ENCODE results near the gene PDLIM4.

The PDLIM4 gene

DNA sequence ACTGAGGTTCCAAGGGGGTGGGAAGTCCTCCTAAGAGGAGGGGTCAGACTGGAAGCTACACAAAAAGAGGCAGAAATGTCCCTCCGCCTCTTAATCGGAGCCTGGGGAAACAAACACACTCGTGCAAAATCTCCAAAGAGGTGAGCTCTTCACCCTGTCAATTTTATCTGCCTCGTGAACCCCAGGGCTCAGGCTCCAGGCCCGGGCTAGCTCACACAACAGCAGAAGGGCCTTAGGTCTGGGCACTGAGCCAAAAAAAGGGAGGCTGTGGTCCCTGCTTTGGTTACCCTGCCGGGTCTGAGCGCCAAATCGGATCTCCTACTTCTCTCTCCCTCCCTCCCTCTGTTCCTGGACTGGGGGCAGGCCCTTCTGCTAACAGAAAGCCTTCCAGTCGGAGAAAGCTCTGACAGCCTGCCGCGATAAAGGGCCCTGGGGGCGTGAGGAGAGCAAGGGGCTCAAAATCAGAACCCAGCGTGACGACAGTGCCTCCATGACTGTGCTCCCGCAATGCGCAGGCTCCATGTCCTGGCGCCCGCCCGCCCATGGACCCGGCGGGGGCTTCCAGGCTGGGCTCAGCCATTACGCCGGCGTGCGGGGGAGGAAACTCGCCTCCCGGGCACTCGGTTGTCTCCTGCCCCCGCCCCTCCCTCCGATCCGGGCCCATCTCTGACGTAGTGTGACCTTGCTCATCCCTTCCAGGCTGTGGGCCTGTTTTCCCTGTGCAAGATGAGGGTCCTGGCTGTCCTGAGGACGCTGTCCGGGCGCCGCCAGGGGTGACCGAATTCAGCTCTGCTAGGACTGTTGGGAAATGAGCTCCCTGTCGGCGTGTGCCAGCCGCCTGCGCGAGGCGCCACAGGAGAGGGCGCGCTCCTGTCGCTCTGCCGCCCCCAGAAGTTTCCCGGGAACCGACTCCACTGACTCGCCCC, 35.8 kb downstream of the PDLIM4 start:
- peak; percentile 91 for DNase-seq

DNA sequence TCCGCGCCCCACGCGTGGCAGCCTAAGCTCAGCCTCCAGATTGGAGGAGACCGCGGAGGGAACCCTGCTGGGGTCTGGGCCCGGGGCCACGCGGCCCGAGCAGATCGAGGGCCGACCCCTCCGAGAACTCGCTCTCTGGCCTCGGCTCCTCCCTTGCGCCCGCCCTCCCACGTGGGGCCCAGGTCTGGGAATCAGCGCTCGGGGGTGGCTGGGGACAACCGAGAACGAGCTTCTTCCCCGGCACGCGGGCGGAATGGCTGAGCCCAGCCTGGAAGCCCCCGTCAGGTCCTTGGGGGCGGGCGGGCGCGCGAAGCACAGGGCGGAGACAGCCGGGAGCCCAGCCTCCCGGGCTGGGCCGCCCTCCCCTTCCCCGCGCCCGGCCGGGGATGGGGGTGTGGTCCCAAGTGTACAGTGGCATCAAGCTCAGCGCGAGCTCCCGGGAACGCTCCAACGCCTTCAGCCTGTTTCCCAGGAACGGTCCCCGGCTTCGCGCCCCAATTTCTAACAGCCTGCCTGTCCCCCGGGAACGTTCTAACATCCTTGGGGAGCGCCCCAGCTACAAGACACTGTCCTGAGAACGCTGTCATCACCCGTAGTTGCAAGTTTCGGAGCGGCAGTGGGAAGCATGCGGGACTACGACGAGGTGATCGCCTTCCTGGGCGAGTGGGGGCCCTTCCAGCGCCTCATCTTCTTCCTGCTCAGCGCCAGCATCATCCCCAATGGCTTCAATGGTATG, 36.7 kb downstream of the PDLIM4 start, which contains the start of gene SLC22A4:
TSS of gene SLC22A4 (plus strand) at position 403 of the 736 bp plus-strand sequence. CDS start at position 626, 223 bp downstream.
- DNase-seq: peak; percentile 88

DNA sequence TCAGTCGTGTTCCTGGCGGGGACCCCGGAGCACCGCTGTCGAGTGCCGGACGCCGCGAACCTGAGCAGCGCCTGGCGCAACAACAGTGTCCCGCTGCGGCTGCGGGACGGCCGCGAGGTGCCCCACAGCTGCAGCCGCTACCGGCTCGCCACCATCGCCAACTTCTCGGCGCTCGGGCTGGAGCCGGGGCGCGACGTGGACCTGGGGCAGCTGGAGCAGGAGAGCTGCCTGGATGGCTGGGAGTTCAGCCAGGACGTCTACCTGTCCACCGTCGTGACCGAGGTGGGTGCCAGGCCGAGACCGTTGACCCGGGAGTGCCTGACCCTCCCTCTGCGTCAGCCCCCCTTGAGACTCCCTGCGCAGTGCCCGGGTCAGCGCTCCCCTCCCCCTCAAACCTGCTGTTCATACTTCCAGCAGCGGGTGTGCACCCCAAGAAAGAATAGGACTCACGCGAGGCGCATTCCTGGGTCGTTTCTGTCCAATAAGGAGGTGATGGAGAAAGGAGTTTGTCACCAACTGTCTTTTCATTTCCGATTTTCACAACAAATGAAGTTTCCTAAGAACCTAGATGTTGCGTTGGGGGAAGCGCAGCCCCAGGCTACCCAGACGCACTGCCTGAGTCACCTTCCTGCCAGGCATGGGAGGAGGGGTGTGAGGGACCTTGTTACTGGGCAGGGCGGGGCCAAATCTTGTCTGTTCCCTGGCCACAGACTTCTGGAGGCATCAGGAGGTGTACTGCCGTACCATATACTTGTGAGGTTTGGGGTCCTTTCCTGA, 37.4 kb downstream of the PDLIM4 start:
- DNase-seq: no peak

DNA sequence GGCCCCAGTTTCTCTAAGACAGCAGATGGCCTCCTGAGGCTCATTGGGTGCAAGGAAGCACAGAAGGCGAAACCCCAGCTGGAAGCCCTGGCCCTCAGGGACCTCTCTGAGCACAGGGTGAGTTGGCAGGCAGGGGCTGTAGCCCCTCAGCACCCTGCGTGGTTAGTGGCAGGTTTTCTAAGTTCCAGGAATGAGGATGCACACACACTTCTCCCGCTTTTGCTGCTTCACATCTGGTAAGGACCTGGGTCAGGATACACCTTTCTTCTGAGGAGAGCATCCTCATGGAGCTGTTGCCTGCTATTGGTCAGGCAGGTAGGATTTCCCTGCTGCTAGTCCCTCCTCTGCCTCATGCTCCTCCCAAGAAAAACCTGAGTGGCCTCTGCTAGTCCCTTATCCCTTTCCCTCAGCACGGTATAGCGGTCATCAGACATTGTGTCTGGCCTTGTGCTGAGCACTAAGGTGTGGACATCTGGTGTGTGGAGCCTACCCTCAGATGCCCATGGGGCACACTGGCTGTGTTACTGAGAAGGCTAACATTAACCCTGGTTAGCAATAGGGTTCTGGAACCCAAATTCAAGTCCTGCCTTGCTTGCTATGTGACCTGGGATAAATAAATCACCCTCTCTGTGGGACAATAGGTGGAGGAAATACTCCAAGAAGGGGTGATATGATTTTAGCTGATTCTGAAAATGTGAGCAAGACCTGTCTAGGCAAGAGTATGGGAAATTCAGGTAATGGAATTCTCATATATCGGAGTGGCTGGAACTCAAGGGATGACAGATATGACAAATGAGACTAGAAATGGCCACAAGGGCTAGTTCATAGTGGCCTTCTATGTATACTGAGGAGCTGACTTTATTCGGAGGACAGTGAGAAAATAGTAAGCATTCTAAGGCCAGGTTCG, 38.3 kb downstream of the PDLIM4 start:
- no peak for DNase-seq

DNA sequence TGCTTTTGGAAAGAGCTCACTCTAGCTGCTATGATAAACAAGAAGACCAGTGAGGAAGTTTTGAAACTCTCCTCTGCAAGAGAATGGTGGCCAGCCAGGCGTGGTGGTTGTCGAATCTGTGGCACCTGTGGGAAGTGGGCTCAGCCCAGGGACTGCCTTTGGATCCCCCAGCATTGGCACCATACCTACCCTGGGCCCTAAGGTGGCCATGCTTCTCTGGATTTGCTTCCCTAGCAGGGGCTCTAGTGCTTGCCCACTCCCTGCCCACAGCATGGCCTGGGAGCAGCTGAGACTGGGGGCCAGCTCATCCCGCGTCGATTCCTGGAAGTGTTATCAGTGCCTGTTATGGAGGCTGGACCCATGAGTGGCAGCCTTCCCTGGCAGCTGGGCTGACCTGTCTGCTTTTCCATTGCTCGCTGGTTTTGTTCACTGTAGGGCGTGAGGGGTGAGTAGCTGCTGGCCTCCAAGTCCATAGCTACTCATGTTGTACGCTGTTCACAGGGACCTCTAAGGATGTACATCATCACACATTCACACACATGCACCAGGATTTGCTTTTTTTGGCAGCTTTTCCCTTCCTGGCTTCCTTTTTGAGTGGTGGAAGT, 39.0 kb downstream of the PDLIM4 start:
- DNase-seq: no peak

DNA sequence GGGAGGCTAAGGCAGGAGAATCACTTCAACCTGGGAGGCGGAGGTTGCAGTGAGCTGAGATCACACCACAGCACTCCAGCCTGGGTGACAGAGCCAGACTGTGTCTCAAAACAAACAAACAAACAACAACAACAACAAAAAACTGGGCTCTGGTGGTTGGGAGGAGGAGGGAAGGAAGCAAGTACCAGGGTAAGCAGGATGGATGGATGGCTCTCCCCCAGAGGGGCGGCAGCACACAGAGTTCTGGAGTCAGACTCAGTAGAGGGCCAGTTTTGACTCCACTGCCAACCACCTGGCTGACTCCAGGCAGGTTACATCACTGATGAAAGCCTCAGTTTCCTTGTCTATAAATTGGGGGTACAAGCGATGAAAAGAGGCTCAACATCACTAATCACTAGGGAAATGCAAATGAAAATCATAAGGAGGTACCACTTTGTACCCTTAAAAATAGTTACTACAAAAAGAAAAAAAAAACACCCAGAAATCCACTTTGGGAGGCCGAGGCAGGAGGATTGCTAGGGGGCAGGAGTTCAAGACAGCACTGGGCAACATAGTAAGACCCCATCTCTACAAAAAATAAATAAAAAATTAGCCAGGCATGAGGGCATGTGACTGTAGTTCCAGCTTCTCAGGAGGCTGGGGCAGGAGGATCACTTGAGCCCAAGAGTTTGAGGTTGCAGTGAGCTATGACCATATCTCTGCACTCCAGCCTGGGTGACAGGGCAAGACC, 39.9 kb downstream of the PDLIM4 start:
- DNase-seq: no peak

DNA sequence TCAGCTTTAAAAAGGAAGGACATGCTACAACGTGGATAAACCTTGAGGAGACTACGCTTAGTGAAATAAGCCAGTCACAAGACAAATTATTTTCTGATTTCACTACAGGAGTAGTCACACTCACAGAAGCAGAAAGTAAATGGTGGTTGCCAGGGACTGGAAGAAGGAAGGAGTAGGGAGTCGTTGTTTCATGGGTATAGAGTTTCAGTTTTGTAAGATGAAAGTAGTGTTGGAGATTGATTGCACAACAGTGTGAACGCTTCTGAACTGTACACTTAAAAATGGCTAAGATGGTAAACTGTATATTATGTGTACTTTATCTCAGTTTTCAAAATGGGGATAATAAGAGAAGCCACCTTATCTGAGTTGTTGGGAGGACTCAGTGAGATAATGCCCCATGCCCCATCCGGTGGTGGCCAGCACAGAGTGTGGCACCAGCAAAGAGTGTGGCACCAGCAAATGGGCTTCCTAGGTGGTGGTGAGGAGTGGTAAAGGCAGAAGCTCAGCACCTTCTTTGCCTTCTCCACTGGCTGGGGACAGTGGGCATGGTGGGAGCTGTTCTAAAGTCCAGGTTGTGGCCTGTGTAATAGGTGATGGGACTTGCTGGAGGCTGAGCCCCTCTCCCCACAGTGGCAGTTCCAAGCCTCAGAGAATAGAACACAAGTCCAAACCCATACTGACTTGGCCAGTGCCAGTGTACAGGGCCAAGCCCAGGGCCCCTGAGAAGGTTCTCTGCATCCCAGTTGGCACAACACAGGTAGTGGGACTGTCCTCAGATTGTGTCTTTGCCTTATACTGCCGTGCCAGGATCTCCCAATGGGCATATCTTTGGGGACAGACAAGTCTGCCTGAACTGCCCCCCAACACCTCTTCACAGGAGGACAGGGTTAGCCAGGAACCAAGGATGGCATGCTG, 41.1 kb downstream of the PDLIM4 start:
- no peak for DNase-seq

DNA sequence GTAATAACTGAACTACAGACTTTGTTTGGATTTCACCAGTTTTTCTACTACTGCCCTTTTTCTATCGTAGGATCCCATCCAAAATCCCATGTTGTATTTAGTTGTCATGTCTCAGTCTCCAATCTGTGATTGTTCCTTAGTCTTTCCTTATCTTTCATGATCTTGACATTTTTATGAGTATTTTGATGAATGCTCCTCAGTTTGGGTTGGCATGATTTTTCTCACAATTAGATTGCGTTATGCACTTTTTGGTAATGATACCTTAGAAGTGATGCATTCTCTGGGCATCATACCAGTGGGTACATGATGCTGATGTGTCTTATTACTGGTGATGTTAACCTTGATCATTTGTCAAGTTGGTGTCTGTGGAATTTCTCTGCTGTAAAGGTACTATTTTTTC, 42.4 kb downstream of the PDLIM4 start:
- no peak for DNase-seq

DNA sequence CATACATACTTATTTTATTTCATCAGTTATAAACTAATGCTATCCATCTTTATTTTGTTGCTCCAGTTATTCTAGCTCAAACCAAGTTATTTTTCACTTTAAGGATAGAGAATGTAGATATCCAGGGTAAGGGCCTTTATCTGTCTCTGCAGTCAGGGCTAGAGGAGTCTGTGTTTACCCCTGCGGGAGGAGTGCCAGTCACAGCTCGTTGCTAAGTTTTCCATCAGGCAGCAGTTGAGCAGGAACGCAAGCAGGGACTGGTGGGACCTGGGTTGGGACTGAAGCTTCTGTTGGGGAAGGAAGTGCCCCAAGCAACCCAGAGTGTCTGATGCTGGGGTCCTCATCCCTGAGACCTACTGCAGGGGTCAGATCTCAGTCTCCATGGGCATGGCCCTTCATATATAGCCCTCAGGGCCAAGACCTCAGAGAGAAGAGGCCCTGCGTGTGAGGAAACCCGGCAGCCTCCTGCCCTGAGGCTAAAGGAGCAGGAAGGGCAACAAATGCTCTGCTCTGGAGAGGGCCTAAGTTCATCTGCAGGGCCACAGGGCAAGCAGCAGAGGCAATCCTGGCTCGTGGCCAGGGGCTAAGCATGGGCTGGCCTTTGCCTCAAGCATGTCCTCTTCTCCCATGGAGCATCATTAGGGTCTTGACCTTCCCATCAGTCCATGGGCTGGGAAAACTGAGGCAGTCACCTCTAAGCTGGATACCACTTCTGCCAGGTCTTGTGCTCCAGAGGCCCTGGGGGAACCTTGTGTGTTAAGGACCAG, 43.3 kb downstream of the PDLIM4 start:
- no peak for DNase-seq

DNA sequence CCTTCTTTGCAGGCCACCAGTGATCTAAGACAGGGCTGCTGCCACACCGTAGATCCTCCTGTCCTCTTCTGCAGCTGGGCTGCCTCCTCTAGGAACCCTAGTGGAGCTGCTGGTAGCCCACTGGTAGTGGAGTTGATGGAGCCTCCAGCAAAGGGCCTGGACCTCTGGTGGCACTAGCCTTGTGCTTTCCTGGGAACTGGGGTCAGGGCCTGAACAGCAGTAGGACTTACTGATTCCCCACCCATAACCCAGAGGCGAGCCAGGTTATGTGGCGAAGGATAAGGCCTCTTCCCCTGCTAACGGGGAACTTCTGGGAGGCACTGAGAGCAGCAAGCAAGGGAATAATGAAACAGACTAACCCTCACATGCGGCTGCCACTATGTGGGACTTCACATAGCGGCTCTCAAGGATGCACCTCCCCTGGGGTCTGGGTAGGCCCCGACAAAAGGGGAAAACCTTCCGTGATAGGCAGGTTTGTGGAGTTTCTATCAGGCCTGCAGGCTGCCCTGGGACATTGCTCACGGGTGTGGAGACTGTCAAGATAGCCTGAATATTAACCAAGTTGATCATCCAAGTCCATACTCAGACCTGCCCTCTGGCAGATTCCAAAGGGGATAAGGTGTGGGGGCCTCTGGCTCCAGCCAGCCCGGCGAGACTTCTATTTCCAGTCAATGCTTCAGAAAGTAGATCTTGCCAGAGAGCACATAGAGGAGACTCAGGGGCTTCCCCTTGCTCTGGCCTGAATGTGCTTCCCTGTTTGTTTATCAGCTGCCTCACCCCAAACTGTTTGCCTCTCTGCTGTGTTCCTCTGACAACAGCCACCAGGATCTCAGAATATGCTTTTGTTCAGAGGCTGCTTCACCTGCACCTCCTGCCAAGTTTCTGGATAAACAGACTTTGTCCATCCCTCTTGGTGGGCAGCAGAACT, 44.1 kb downstream of the PDLIM4 start:
- peak; percentile 32 for DNase-seq

DNA sequence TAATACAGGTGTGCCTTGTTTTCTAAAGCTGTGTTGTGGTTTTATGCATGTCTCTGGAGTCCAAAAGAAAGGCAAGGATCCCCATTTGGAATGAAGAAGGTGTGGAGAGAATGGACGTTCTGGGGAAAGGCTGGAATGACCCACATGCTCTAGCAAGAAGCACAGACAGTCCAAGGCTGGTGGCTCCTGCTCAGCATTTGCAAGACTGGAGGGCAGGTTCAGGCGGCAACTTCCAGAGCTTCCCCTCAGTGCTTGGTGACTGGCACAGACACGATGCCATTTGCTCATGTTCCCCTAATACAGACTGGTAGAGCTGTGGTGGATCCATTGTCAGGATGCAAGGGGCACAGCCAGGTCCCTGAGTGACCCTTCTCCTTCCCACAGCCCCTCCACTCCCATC, 44.9 kb downstream of the PDLIM4 start:
- DNase-seq: no peak

DNA sequence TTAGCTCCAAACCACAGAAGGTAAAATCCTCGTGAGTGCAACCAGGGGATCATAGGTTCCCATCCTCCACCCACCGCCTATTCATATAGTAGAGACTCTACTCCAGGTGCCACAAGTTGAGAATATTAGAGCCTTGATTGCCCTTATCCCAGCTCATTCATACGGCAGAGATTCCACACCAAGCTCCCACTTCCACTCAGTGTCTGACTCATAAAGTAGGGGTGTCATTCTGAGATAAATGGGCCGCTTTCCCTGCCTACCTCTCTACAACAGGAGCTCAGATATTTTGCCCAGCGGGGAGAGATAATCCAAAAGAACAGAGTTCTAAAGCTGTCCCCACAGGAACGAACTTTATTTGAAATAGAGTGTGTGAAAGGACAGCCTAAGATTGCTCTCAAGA, 46.1 kb downstream of the PDLIM4 start:
- DNase-seq: no peak

DNA sequence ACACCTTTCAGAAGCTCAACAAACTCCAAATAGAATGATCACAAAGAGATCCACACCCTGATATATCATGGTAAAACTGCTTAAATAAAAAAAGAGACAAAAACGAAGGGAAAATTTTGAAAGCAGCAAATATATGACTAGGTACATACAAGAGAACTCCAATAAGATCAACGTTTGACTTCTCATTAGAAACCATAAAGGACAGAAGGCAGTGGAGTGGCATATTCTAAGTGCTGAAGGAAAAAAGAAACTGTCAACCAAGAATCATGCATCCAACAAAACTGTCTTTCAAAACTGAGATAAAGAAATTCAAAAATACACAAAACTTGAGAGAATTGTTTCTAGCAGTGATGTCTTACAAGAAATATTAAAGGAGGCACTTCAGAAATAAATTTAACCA, 47.9 kb downstream of the PDLIM4 start:
- DNase-seq: no peak

DNA sequence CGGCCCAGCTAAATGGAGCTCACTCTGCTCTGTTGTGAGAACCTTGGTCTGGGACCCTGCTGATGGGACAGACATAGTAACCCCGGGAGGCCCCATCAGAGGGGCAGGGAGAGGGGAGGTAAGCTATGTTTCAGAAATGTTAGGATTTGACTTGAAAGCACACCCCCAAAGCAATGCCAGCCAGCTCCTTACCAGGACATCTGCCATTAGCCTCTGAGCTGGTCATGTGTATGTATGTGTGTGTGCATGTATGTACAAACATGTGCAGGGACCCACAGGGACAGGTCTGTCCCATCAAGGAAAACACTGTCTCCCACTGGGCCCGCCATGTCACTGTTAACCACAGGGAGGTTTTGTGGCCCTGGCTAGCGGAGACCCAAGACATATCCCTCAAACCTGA, 51.2 kb downstream of the PDLIM4 start:
- no peak for DNase-seq

DNA sequence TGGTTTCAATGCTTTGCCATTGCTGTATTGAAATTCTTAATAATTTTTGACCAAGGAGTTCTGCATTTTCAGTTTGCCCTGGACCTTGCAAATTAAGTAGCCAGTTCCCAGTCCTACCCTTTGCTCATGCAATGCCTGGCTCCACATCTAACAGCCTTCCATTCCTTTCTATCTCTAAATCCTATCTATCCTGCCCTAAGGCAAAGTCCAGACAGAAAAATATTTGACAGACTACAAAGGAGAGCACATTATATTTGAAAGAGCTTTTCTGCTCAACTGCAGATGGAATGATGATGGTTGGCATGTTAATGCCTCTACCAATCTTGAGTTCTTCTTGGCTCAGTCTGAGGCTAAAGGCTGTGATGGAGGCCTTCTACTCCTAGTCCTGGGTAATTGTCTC, 52.2 kb downstream of the PDLIM4 start:
- DNase-seq: no peak

DNA sequence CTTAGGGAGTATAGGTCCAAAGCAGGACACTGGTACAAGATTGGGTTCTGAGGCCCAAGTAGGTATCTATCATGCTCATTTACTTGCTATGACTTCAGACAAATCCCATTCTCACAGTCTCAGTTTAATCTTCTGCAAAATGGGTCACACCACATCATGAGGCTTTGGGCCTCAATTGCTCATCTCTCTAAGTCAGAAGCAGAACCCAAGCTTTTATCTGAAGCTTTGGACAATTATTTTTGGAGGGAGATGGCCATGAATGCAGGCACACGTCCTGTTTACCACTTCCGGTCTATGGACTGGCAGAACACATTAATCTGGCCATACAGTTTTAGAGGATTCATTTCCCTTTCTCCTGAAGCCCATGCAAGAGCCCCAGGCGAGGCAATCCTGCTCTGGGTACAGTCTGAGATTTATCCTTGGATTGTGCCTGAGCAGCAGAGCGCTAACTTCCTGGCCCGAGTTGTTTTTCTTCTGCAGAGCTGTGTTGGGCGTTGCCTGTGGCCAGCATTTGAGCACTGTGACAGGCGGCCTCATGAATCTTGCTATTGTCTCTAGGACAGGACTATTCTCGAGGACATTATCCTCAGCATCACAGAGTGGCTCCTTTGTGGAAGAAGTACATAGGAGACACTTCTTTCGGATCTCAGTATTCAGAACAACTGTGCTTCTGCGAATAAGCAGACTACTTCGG, 52.8 kb downstream of the PDLIM4 start:
- no peak for DNase-seq

DNA sequence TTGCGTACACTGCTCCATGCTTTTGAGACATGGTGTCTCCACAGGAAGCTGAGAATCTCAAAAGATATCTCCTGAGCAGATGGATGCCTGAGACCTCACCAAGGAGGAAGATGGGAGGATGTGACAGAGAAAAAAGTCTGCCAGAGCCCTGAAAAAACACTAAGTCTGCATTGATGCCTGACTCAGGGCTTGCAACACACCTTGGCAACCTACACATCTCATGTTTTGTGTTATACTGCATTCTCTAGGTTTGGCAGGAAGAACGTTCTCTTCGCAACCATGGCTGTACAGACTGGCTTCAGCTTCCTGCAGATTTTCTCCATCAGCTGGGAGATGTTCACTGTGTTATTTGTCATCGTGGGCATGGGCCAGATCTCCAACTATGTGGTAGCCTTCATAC, 55.9 kb downstream of the PDLIM4 start:
- DNase-seq: no peak

Measured in NCI-H345 (cell line).